RWPE2 (cell line): ENCODE results near the gene ZFYVE28.

Experiments used
- ATAC-seq: fragments of 200-7000 bp; cut with Tn5 transposase; 3 replicates; pipeline ENCODE4 v1.9.1; 2021; ENCODE audit warnings: low read depth
- DNase-seq: peaks from one replicate; pipeline ENCODE4 v3.0.0-alpha.2; 2020; ENCODE audit warnings: low spot score
- H3K27ac ChIP-seq: fragments of 450-650 bp; 2 replicates; pipeline ENCODE4 v1.5.1; 2017; ENCODE audit warnings: mild to moderate bottlenecking; ENCODE audit not compliant: poor library complexity, severe bottlenecking
- H3K27me3 ChIP-seq: fragments of 250-450 bp; sonication (Bioruptor Pico); 2 replicates; pipeline ENCODE4 v1.5.1; 2021; ENCODE audit warnings: mild to moderate bottlenecking, moderate library complexity; ENCODE audit not compliant: insufficient read depth, poor library complexity, severe bottlenecking
- H3K36me3 ChIP-seq: fragments of 250-450 bp; sonication (Bioruptor Pico); 2 replicates; pipeline ENCODE4 v1.5.1; 2020; ENCODE audit warnings: low read depth, mild to moderate bottlenecking, moderate library complexity
- H3K4me1 ChIP-seq: fragments of 250-450 bp; sonication (Bioruptor Pico); 2 replicates; pipeline ENCODE4 v1.5.1; 2021; ENCODE audit warnings: mild to moderate bottlenecking, moderate library complexity; ENCODE audit not compliant: insufficient read depth, poor library complexity, severe bottlenecking
- H3K4me3 ChIP-seq: fragments of 250-450 bp; sonication (Bioruptor Pico); 2 replicates; pipeline ENCODE4 v1.5.1; 2021; ENCODE audit warnings: mild to moderate bottlenecking, moderate library complexity; ENCODE audit not compliant: severe bottlenecking
- H3K9me3 ChIP-seq: fragments of 250-450 bp; sonication (Bioruptor Pico); 2 replicates; pipeline ENCODE4 v1.5.1; 2021; ENCODE audit warnings: mild to moderate bottlenecking, moderate library complexity; ENCODE audit not compliant: severe bottlenecking
- CTCF ChIP-seq: fragments of 450-650 bp; IDR thresholded peaks from one replicate; pipeline ENCODE4 v1.5.1; 2017; ENCODE audit warnings: mild to moderate bottlenecking, moderate library complexity; ENCODE audit not compliant: poor library complexity, severe bottlenecking

The ZFYVE28 gene

DNA sequence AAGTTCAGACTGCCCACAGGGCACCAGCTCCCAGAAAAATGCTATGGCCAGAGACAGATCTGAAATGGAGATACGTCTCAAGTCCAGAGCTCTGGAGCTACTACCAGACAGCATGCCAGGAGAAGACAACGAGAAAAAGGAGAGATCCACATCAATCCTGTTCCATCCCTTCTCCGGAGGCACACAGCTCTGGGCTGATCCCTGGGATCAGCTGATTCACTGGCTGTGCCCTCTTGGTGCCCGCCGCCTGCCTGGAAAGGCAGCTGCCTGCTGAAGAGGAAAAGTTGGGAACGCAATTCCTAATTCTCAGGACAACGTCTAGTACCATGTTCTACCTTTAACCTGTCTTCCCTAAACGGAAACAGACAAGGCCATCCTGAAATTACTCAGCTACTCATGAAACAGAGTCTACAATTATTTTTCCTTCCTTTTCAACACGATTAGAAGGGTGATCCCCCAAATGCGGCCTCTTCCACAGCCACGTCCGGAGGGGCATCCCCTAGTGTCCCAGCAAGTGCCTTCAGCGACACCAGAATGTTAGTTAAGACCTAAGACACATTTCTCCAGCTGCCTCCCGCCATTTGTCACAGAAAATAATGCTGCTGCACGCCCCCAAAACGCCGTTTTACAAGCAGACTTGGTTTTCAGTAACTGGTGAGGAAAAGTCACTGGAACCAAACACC, 2.4 kb downstream of the ZFYVE28 start:
- TF ChIP-seq CTCF, result no peak
- DNase-seq, result no peak
- H3K36me3 ChIP-seq, result no peaks in the 10 kb centered on the region
- no peaks in the 10 kb centered on the region for H3K9me3 ChIP-seq
- no peak overlapping the region for H3K27ac ChIP-seq
- H3K4me3 ChIP-seq, result no peak overlapping the region
- peaks cover 39% of the 10 kb centered on the region for H3K27me3 ChIP-seq
- H3K4me1 ChIP-seq, result peaks cover 16% of the 10 kb centered on the region
- no peak for ATAC-seq

GRCh38 chr4:2415213-2415612, 3.2 kb downstream of the ZFYVE28 start:
- ATAC-seq (no peak), DNase-seq (no peak)
- no peaks in the 10 kb centered on the region for H3K9me3 ChIP-seq
- H3K4me3 ChIP-seq, result no peak overlapping the region
- H3K36me3 ChIP-seq, result no peaks in the 10 kb centered on the region
- H3K4me1 ChIP-seq, result peaks cover 16% of the 10 kb centered on the region
- H3K27ac ChIP-seq, result no peak overlapping the region
- peaks cover 32% of the 10 kb centered on the region for H3K27me3 ChIP-seq
- TF ChIP-seq CTCF, result no peak

DNA sequence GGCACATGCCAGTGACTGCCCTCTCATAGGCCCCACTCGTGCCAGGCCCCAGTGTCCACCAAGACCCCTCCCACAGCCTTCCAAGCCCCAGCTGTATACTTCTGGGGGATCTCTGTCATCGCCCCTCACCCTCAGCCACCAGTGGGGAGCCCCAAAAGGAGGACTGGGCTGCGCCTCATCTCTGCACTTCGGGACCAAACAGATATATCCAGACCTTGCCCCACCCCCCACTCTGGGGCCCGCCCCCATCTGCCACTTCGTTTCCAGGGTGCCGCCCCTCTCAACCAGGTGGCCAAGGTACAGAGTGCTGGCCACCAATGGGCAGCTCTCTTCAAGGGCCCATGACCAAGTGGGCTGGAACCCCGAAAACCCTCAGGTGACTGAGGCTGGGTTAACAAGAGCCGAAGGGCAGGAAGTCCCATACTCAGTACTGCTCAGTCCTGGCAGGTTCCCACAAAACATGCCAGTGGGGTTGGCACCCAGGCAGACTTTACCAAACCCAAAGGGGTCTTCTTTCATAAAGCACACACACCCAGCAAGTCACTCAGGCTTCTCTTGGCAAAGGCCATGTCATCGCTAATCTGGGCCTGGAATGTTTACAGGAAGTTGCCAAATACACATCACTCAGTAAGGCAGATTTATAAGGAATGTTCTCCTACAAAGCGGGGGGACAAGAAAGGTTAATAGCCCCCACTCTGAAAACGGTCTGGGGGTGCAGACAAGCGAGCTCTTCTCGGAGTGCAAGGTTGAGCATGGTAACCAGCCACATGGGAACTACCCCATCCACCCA, 4.4 kb downstream of the ZFYVE28 start:
- H3K4me3 ChIP-seq, result no peak overlapping the region
- H3K27ac ChIP-seq, result peak overlapping the region; percentile 84
- H3K9me3 ChIP-seq, result no peaks in the 10 kb centered on the region
- no peak for TF ChIP-seq CTCF
- peaks cover 21% of the 10 kb centered on the region for H3K27me3 ChIP-seq
- no peaks in the 10 kb centered on the region for H3K36me3 ChIP-seq
- DNase-seq (no peak), ATAC-seq (no peak)
- peaks cover 16% of the 10 kb centered on the region for H3K4me1 ChIP-seq

- ATAC-seq (peak; percentile 97), DNase-seq (peak; percentile 89)
- peak; percentile 77 for TF ChIP-seq CTCF
- Histone ChIP-seq H3K36me3 (no peaks in the 10 kb centered on the region), H3K9me3 (no peaks in the 10 kb centered on the region), H3K4me1 (peaks cover 16% of the 10 kb centered on the region), H3K27ac (peak overlapping the region; percentile 84), H3K27me3 (peaks cover 21% of the 10 kb centered on the region), H3K4me3 (peak overlapping the region; percentile 14)
These were observed 5.3 kb downstream of the ZFYVE28 start for GRCh38 chr4:2412885-2413716.
